IgD-negative memory B cell (primary cell): ENCODE measurements around the gene OR5B3. TPM values are rescaled to one million over a fixed set of nuclear protein-coding genes. Genes with fewer than 3 reads are reported as not detected.

Source experiments
- H3K27ac Mint-ChIP-seq, 3 donors: one replicate each; pipeline ENCODE4 v1.8.0; 2020 to 2022; ENCODE audit warnings: mild to moderate bottlenecking in 3 of 3, mixed read lengths in 3 of 3, moderate library complexity in 1 of 3
- H3K27me3 Mint-ChIP-seq: one replicate; pipeline ENCODE4 v1.8.0; 2021; ENCODE audit warnings: mixed read lengths
- H3K36me3 Mint-ChIP-seq: one replicate; pipeline ENCODE4 v1.8.0; 2020; ENCODE audit warnings: mild to moderate bottlenecking, mixed read lengths
- H3K4me1 Mint-ChIP-seq, 3 donors: one replicate each; pipeline ENCODE4 v1.8.0; 2020 to 2022; ENCODE audit warnings: mixed read lengths in 3 of 3, mild to moderate bottlenecking in 1 of 3
- H3K4me3 Mint-ChIP-seq, 4 donors: one replicate each; pipeline ENCODE4 v1.8.0; 2020 to 2022; ENCODE audit warnings: mild to moderate bottlenecking in 4 of 4, mixed read lengths in 4 of 4, moderate library complexity in 3 of 4
- H3K9me3 Mint-ChIP-seq, 3 donors: one replicate each; pipeline ENCODE4 v1.8.0; 2020 to 2021; ENCODE audit warnings: mixed read lengths in 3 of 3, mild to moderate bottlenecking in 1 of 3
- polyA plus RNA-seq: library from polyadenylated mRNA; unstranded; fragments of 300-500 nt; fragmentation: Illumina TruSeq; gene quantifications from one replicate; pipeline ENCODE4 v1.2.3, GENCODE V29; 2021

Gene OR5B3
- polyA plus RNA-seq, 1 donor from 2014 or later: not detected

DNA sequence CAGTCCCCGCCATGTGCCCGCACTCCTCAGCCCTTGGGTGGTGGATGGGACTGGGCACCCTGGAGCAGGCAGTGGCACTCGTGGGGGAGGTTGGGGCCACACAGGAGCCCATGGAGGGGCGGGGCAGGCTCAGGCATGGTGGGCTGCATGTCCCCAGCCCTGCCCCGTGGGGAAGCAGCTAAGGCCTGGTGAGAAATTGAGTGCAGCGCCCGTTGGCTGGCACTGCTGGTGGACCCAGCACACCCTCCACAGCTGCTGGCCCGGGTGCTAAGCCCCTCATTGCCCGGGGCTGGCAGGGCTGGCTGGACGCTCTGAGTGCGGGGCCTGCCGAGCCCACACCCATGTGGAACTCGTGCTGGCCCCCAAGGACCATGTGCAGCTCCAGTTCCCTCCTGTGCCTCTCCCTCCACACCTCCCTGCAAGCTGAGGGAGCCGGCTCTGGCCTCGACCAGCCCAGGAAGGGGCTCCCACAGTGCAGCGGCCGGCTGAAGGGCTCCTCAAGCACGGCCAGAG is 16.1 kb downstream of the OR5B3 start:
- H3K27me3 Mint-ChIP-seq: peaks cover 3% of the 10 kb centered on the region
- H3K36me3 Mint-ChIP-seq: no peaks in the 10 kb centered on the region
- H3K4me3 Mint-ChIP-seq: no peak overlapping the region
- H3K27ac Mint-ChIP-seq: no peak overlapping the region
- peaks cover 3 to 7% (median 3%) of the 10 kb centered on the region in 3 donors for H3K9me3 Mint-ChIP-seq
- H3K4me1 Mint-ChIP-seq: peaks cover 0 to 1% (median 0%) of the 10 kb centered on the region in 3 donors

DNA sequence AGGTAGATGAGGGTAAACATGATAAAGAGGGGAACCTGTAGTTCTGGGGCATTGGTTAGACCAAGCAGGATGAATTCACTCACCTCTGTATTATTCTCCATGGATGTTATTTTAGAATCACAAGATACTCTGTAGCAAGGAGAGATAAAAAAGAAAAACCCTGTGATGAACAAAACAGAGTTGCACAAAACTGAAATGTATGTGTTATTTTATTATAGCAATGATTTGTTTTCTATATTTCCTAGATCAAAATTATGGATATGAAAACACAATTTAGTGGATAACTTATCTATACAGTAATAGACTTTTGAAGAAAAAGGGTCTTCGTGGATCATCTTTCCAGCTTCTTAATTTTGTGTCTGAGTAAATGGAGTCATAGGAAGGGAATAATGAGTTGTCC is 47.7 kb downstream of the OR5B3 start, which contains the start of gene OR5B17:
Gene OR5B17, minus strand, starts transcription at position 101 of the 400 bp plus-strand sequence. Its CDS starts 0 bp downstream, at position 101.
- Mint-ChIP-seq H3K27ac (no peak within 1 kb of the TSS), H3K4me1 (no peaks in the 10 kb centered on the region), H3K27me3 (peaks cover 7% of the 10 kb centered on the region), H3K4me3 (no peak within 1 kb of the TSS), H3K9me3 (no peaks in the 10 kb centered on the region), H3K36me3 (no peaks in the 10 kb centered on the region)

GRCh38 chr11:58354727-58355126 is 51.9 kb downstream of the OR5B3 start:
- H3K4me3 Mint-ChIP-seq: no peak overlapping the region
- peaks cover 2% of the 10 kb centered on the region for H3K36me3 Mint-ChIP-seq
- no peaks in the 10 kb centered on the region for H3K9me3 Mint-ChIP-seq
- H3K27ac Mint-ChIP-seq: no peak overlapping the region
- H3K4me1 Mint-ChIP-seq: no peaks in the 10 kb centered on the region
- peaks cover 4% of the 10 kb centered on the region for H3K27me3 Mint-ChIP-seq

Other genes with a start within 250 kb of the OR5B3 start
- gene OR9Q2, start 217.8 kb downstream of the OR5B3 start, polyA plus RNA-seq: not detected
- not detected for gene OR1S2, start 202.7 kb downstream of the OR5B3 start, polyA plus RNA-seq
- not detected for gene OR1S1, start 194.2 kb downstream of the OR5B3 start, polyA plus RNA-seq
- not detected for gene OR10Q1, start 178.0 kb downstream of the OR5B3 start, polyA plus RNA-seq
- not detected for gene OR10W1, start 138.6 kb downstream of the OR5B3 start, polyA plus RNA-seq
- gene OR5B17, start 47.8 kb downstream of the OR5B3 start, polyA plus RNA-seq: not detected
- not detected for gene OR5B2, start 21.2 kb upstream of the OR5B3 start, polyA plus RNA-seq
- not detected for gene OR5B12, start 35.4 kb upstream of the OR5B3 start, polyA plus RNA-seq
- gene OR5B21, start 101.2 kb upstream of the OR5B3 start, polyA plus RNA-seq: not detected
- gene LPXN, start 169.0 kb upstream of the OR5B3 start, polyA plus RNA-seq: 141 TPM
- 6.3 TPM for gene ZFP91, start 172.2 kb upstream of the OR5B3 start, polyA plus RNA-seq
- 0.11 TPM for gene CNTF, start 215.8 kb upstream of the OR5B3 start, polyA plus RNA-seq